Activated naive CD8-positive, alpha-beta T cell treated with anti-CD3 and anti-CD28 coated beads for 36 hours (primary cell): ENCODE measurements around the gene GATA2. TPM values are rescaled to one million over a fixed set of nuclear protein-coding genes. Genes with fewer than 3 reads are reported as not detected.

ENCODE experiments used
- DNase-seq: peaks from one replicate; pipeline ENCODE4 v3.0.0; 2021
- H3K27ac Mint-ChIP-seq: one replicate; pipeline ENCODE4 v1.8.0; 2022; ENCODE audit warnings: mild to moderate bottlenecking, moderate library complexity, mixed read lengths
- H3K27me3 Mint-ChIP-seq: one replicate; pipeline ENCODE4 v1.8.0; 2022; ENCODE audit warnings: mild to moderate bottlenecking, mixed read lengths
- H3K36me3 Mint-ChIP-seq: one replicate; pipeline ENCODE4 v1.8.0; 2021; ENCODE audit warnings: mild to moderate bottlenecking, mixed read lengths
- H3K4me1 Mint-ChIP-seq: one replicate; pipeline ENCODE4 v1.8.0; 2021; ENCODE audit warnings: mixed read lengths
- H3K4me3 Mint-ChIP-seq: one replicate; pipeline ENCODE4 v1.8.0; 2022; ENCODE audit warnings: mild to moderate bottlenecking, moderate library complexity, mixed read lengths
- H3K9me3 Mint-ChIP-seq: one replicate; pipeline ENCODE4 v1.8.0; 2022; ENCODE audit warnings: mixed read lengths
- total RNA-seq, 2 experiments: library from RNA; stranded (reverse); gene quantifications; one replicate each; pipeline ENCODE4 v1.2.3, GENCODE V29; 2021

The GATA2 gene
- total RNA-seq, 2 experiments from 2014 or later: 0.24 TPM; not detected in 1

- Mint-ChIP-seq H3K36me3 (peaks cover 14% of the 10 kb centered on the region), H3K4me3 (no peak overlapping the region), H3K9me3 (peaks cover 14% of the 10 kb centered on the region), H3K27ac (no peak overlapping the region), H3K27me3 (peaks cover 18% of the 10 kb centered on the region), H3K4me1 (peaks cover 11% of the 10 kb centered on the region)
- DNase-seq: no peak
Observed at GRCh38 chr3:128452678-128453275, 40.2 kb downstream of the GATA2 start.

- no peak overlapping the region for H3K27ac Mint-ChIP-seq
- H3K36me3 Mint-ChIP-seq: peaks cover 17% of the 10 kb centered on the region
- H3K27me3 Mint-ChIP-seq: peaks cover 18% of the 10 kb centered on the region
Observed at GRCh38 chr3:128452120-128452519, 40.9 kb downstream of the GATA2 start.

GRCh38 chr3:128449111-128449638, 43.8 kb downstream of the GATA2 start:
- Mint-ChIP-seq H3K4me1 (peaks cover 18% of the 10 kb centered on the region), H3K36me3 (peaks cover 19% of the 10 kb centered on the region), H3K27me3 (peaks cover 4% of the 10 kb centered on the region), H3K9me3 (peaks cover 21% of the 10 kb centered on the region), H3K27ac (peak overlapping the region; percentile 83), H3K4me3 (no peak overlapping the region)
- DNase-seq: no peak

More at GRCh38 chr3:128452120-128452519, 40.9 kb downstream of the GATA2 start:
- Mint-ChIP-seq H3K4me1 (peaks cover 18% of the 10 kb centered on the region), H3K4me3 (no peak overlapping the region), H3K9me3 (peaks cover 17% of the 10 kb centered on the region)
- DNase-seq: no peak

- peaks cover 16% of the 10 kb centered on the region for H3K4me1 Mint-ChIP-seq
- peak overlapping the region; percentile 83 for H3K27ac Mint-ChIP-seq
- DNase-seq: no peak
- no peaks in the 10 kb centered on the region for H3K27me3 Mint-ChIP-seq
- peaks cover 19% of the 10 kb centered on the region for H3K36me3 Mint-ChIP-seq
- H3K4me3 Mint-ChIP-seq: peak overlapping the region; percentile 0
- peaks cover 21% of the 10 kb centered on the region for H3K9me3 Mint-ChIP-seq
Observed at GRCh38 chr3:128448491-128448890, 44.5 kb downstream of the GATA2 start.

GRCh38 chr3:128447561-128448013, 45.4 kb downstream of the GATA2 start:
- no peak overlapping the region for H3K4me3 Mint-ChIP-seq
- H3K4me1 Mint-ChIP-seq: peaks cover 16% of the 10 kb centered on the region
- peaks cover 21% of the 10 kb centered on the region for H3K9me3 Mint-ChIP-seq
- peaks cover 19% of the 10 kb centered on the region for H3K36me3 Mint-ChIP-seq
- no peaks in the 10 kb centered on the region for H3K27me3 Mint-ChIP-seq
- peak; percentile 69 for DNase-seq
- peak overlapping the region; percentile 10 for H3K27ac Mint-ChIP-seq

GRCh38 chr3:128446821-128447220, 46.2 kb downstream of the GATA2 start:
- DNase-seq: no peak
- peak overlapping the region; percentile 10 for H3K27ac Mint-ChIP-seq
- H3K4me3 Mint-ChIP-seq: no peak overlapping the region
- peaks cover 16% of the 10 kb centered on the region for H3K4me1 Mint-ChIP-seq
- peaks cover 21% of the 10 kb centered on the region for H3K9me3 Mint-ChIP-seq
- no peaks in the 10 kb centered on the region for H3K27me3 Mint-ChIP-seq
- peaks cover 17% of the 10 kb centered on the region for H3K36me3 Mint-ChIP-seq

- H3K36me3 Mint-ChIP-seq: peaks cover 17% of the 10 kb centered on the region
- H3K9me3 Mint-ChIP-seq: peaks cover 20% of the 10 kb centered on the region
- no peaks in the 10 kb centered on the region for H3K27me3 Mint-ChIP-seq
- no peak overlapping the region for H3K27ac Mint-ChIP-seq
- no peak for DNase-seq
- H3K4me1 Mint-ChIP-seq: peaks cover 16% of the 10 kb centered on the region
- H3K4me3 Mint-ChIP-seq: no peak overlapping the region
Observed at GRCh38 chr3:128445357-128445756, 47.6 kb downstream of the GATA2 start.

GRCh38 chr3:128443771-128444170, 49.2 kb downstream of the GATA2 start:
- H3K36me3 Mint-ChIP-seq: peaks cover 10% of the 10 kb centered on the region
- H3K27ac Mint-ChIP-seq: no peak overlapping the region
- H3K4me1 Mint-ChIP-seq: peaks cover 13% of the 10 kb centered on the region
- peaks cover 12% of the 10 kb centered on the region for H3K9me3 Mint-ChIP-seq
- H3K27me3 Mint-ChIP-seq: peaks cover 9% of the 10 kb centered on the region
- DNase-seq: no peak
- H3K4me3 Mint-ChIP-seq: no peak overlapping the region

GRCh38 chr3:128442949-128443348, 50.1 kb downstream of the GATA2 start:
- DNase-seq: no peak
- Mint-ChIP-seq H3K36me3 (peaks cover 5% of the 10 kb centered on the region), H3K27me3 (peaks cover 9% of the 10 kb centered on the region), H3K9me3 (peaks cover 7% of the 10 kb centered on the region), H3K4me3 (no peak overlapping the region), H3K4me1 (peaks cover 8% of the 10 kb centered on the region), H3K27ac (no peak overlapping the region)

- Mint-ChIP-seq H3K27me3 (peaks cover 15% of the 10 kb centered on the region), H3K4me1 (no peaks in the 10 kb centered on the region), H3K4me3 (no peak overlapping the region), H3K9me3 (peaks cover 3% of the 10 kb centered on the region), H3K36me3 (peaks cover 1% of the 10 kb centered on the region), H3K27ac (no peak overlapping the region)
- DNase-seq: no peak
Observed at GRCh38 chr3:128442070-128442469, 50.9 kb downstream of the GATA2 start.

- Mint-ChIP-seq H3K4me3 (no peak overlapping the region), H3K4me1 (no peaks in the 10 kb centered on the region), H3K27ac (no peak overlapping the region), H3K9me3 (no peaks in the 10 kb centered on the region), H3K36me3 (no peaks in the 10 kb centered on the region), H3K27me3 (peaks cover 27% of the 10 kb centered on the region)
- DNase-seq: no peak
Observed at GRCh38 chr3:128439226-128439625, 53.8 kb downstream of the GATA2 start.

- Mint-ChIP-seq H3K36me3 (no peaks in the 10 kb centered on the region), H3K9me3 (no peaks in the 10 kb centered on the region), H3K27me3 (peaks cover 33% of the 10 kb centered on the region), H3K4me3 (no peak overlapping the region), H3K27ac (no peak overlapping the region), H3K4me1 (no peaks in the 10 kb centered on the region)
- no peak for DNase-seq
Observed at GRCh38 chr3:128438488-128439072, 54.4 kb downstream of the GATA2 start.

GRCh38 chr3:128436214-128436613, 56.8 kb downstream of the GATA2 start:
- H3K27ac Mint-ChIP-seq: no peak overlapping the region
- H3K27me3 Mint-ChIP-seq: peaks cover 52% of the 10 kb centered on the region
- H3K4me3 Mint-ChIP-seq: no peak overlapping the region
- H3K4me1 Mint-ChIP-seq: peaks cover 7% of the 10 kb centered on the region
- H3K9me3 Mint-ChIP-seq: no peaks in the 10 kb centered on the region
- no peaks in the 10 kb centered on the region for H3K36me3 Mint-ChIP-seq
- DNase-seq: no peak

GRCh38 chr3:128435561-128435960, 57.4 kb downstream of the GATA2 start:
- H3K4me3 Mint-ChIP-seq: no peak overlapping the region
- no peaks in the 10 kb centered on the region for H3K36me3 Mint-ChIP-seq
- peaks cover 7% of the 10 kb centered on the region for H3K4me1 Mint-ChIP-seq
- H3K27ac Mint-ChIP-seq: no peak overlapping the region
- DNase-seq: no peak
- no peaks in the 10 kb centered on the region for H3K9me3 Mint-ChIP-seq
- peaks cover 59% of the 10 kb centered on the region for H3K27me3 Mint-ChIP-seq

GRCh38 chr3:128435058-128435457, 57.9 kb downstream of the GATA2 start:
- H3K36me3 Mint-ChIP-seq: no peaks in the 10 kb centered on the region
- H3K27me3 Mint-ChIP-seq: peaks cover 64% of the 10 kb centered on the region
- no peak for DNase-seq
- no peak overlapping the region for H3K4me3 Mint-ChIP-seq
- H3K27ac Mint-ChIP-seq: no peak overlapping the region
- H3K4me1 Mint-ChIP-seq: peaks cover 7% of the 10 kb centered on the region
- H3K9me3 Mint-ChIP-seq: no peaks in the 10 kb centered on the region

- Mint-ChIP-seq H3K36me3 (no peaks in the 10 kb centered on the region), H3K4me1 (peaks cover 7% of the 10 kb centered on the region), H3K27me3 (peaks cover 61% of the 10 kb centered on the region), H3K9me3 (no peaks in the 10 kb centered on the region), H3K27ac (no peak overlapping the region), H3K4me3 (no peak overlapping the region)
- no peak for DNase-seq
Observed at GRCh38 chr3:128434524-128434923, 58.5 kb downstream of the GATA2 start.
